ENCODE data around the gene RPS6KA4. TPM values are rescaled to one million over a fixed set of nuclear protein-coding genes. Genes with fewer than 3 reads are reported as not detected.

RPS6KA4 gene
- polyA plus RNA-seq, 1 of the 3 experiments (the other 2 are of a cell fraction) = 43.4 TPM

GRCh38 chr11:64381350-64381749 is 22.4 kb downstream of the RPS6KA4 start (continued):
- no peak for TF ChIP-seq TEAD4 (IDR thresholded peaks at IDR 0.05; ENCODE audit: borderline replicate concordance, insufficient read depth)
- no peak for TF ChIP-seq RXRA (IDR thresholded peaks at IDR 0.05; ENCODE audit: borderline replicate concordance, low read depth)
- no peak for TF ChIP-seq ELF1 (IDR thresholded peaks at IDR 0.05)

- ChIA-PET CTCF (no interaction called here), POLR2A (no interaction called here)
- Histone ChIP-seq H3K4me1 (ENCODE audit: control insufficient read depth in 1 of 2, insufficient read depth in 2 of 2, low read depth in 1 of 2, low read length in 1 of 2) (no peaks in the 10 kb centered on the region; a peak in 1 of 4 replicates), H3K27me3 (ENCODE audit: insufficient read depth) (no peaks in the 10 kb centered on the region), H3K9me2 (no peaks in the 10 kb centered on the region), H2AFZ (ENCODE audit: low read depth) (no peak overlapping the region), H3K36me3 (replicated peaks in 1 of 2; ENCODE audit: control insufficient read depth in 1 of 2, insufficient read depth in 2 of 2, low read length in 1 of 2) (no peaks in the 10 kb centered on the region), H4K20me1 (ENCODE audit: insufficient read depth) (no peaks in the 10 kb centered on the region), H3K4me3 (ENCODE audit: low read depth in 2 of 2, low read length in 1 of 2) (no peak overlapping the region), H3K27ac (ENCODE audit: low read depth in 2 of 2, low read length in 1 of 2) (no peak overlapping the region), H3F3A (replicated peaks; ENCODE audit: insufficient read depth) (no peaks in the 10 kb centered on the region), H3K4me2 (no peak overlapping the region), H3K79me2 (ENCODE audit: insufficient read depth) (no peaks in the 10 kb centered on the region), H3K9me3 (no peaks in the 10 kb centered on the region), H3K9ac (no peak overlapping the region)
- 71% methylated on average over 6 of the region's 6 CpGs for WGBS (ENCODE audit: low lambda C conversion rate)
- DNase-seq = no peak
- TF ChIP-seq ZBTB33 (IDR thresholded peaks at IDR 0.05; ENCODE audit: borderline replicate concordance, low read depth) = no peak
- TF ChIP-seq MAX (IDR thresholded peaks at IDR 0.05; ENCODE audit: low read depth) = no peak
- TF ChIP-seq YY1 (IDR thresholded peaks at IDR 0.05; ENCODE audit: low read depth) = no peak
- TF ChIP-seq EP300 (IDR thresholded peaks at IDR 0.05; ENCODE audit: borderline replicate concordance in 1 of 2, low read depth in 1 of 2, low read length in 1 of 2) = no peak
- TF ChIP-seq PBX3 (IDR thresholded peaks at IDR 0.05) = no peak
- no peak for TF ChIP-seq USF2 (IDR thresholded peaks at IDR 0.05; ENCODE audit: borderline replicate concordance, low read depth, low read length)
- no peak for TF ChIP-seq SIN3A (IDR thresholded peaks at IDR 0.05; ENCODE audit: borderline replicate concordance, low read depth, low read length)
- TF ChIP-seq SMC3 (IDR thresholded peaks at IDR 0.05; ENCODE audit: low read depth, low read length) = no peak
- TF ChIP-seq GABPA (IDR thresholded peaks at IDR 0.05; ENCODE audit: low read depth) = no peak
Observed at GRCh38 chr11:64382047-64382446, 23.1 kb downstream of the RPS6KA4 start.

GRCh38 chr11:64382586-64382985 is 23.6 kb downstream of the RPS6KA4 start:
- H3K4me3 ChIP-seq (ENCODE audit: low read depth in 2 of 2, low read length in 1 of 2) = no peak overlapping the region

More at GRCh38 chr11:64382586-64382985, 23.6 kb downstream of the RPS6KA4 start:
- Histone ChIP-seq H3K9me2 (no peaks in the 10 kb centered on the region), H3K9me3 (no peaks in the 10 kb centered on the region), H3K27me3 (ENCODE audit: insufficient read depth) (no peaks in the 10 kb centered on the region), H3K36me3 (replicated peaks in 1 of 2; ENCODE audit: control insufficient read depth in 1 of 2, insufficient read depth in 2 of 2, low read length in 1 of 2) (no peaks in the 10 kb centered on the region), H3K4me1 (ENCODE audit: control insufficient read depth in 1 of 2, insufficient read depth in 2 of 2, low read depth in 1 of 2, low read length in 1 of 2) (no peaks in the 10 kb centered on the region; a peak in 1 of 4 replicates), H3K4me2 (no peak overlapping the region), H3K27ac (ENCODE audit: low read depth in 2 of 2, low read length in 1 of 2) (no peak overlapping the region), H2AFZ (ENCODE audit: low read depth) (no peak overlapping the region), H3F3A (replicated peaks; ENCODE audit: insufficient read depth) (no peaks in the 10 kb centered on the region), H3K79me2 (ENCODE audit: insufficient read depth) (no peaks in the 10 kb centered on the region), H3K9ac (no peak overlapping the region), H4K20me1 (ENCODE audit: insufficient read depth) (no peaks in the 10 kb centered on the region)
- 73% methylated on average over 8 of the region's 8 CpGs for WGBS (ENCODE audit: low lambda C conversion rate)
- ChIA-PET CTCF (no interaction called here), POLR2A (no interaction called here)
- TF ChIP-seq FOXJ3 (CRISPR knock-in tag; IDR thresholded peaks at IDR 0.05) (no peak), USF1 (IDR thresholded peaks at IDR 0.05; ENCODE audit: borderline replicate concordance, low read depth) (no peak), SIN3A (IDR thresholded peaks at IDR 0.05; ENCODE audit: borderline replicate concordance, low read depth, low read length) (no peak), RFX5 (IDR thresholded peaks at IDR 0.05; ENCODE audit: low read length) (no peak), EP300 (IDR thresholded peaks at IDR 0.05; ENCODE audit: borderline replicate concordance in 1 of 2, low read depth in 1 of 2, low read length in 1 of 2) (no peak), ELF1 (IDR thresholded peaks at IDR 0.05) (no peak), FOXM1 (IDR thresholded peaks at IDR 0.05; ENCODE audit: low read depth) (no peak)
- no peak for DNase-seq

Data from SK-N-SH (cell line).